ENCODE results near the gene SFT2D3.

The SFT2D3 gene

DNA sequence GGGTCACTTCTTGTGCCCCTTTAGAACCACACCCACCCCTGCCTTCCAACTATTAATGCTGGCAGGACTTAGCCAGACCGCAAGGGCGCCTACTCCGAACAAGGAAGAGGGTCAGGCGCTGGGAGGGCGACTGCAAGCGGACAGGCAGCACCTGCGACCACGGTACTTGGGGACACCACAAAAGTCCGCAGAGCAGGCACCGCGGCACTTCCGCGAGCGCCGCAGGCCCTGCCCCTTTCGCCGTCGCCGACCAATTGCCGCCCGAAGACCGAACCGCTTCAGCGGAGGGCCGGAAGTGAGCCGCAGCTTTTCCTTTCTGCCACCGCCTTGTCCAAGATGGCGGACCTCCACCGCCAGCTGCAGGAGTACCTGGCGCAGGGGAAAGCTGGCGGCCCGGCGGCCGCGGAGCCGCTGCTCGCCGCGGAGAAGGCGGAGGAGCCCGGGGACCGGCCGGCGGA is at the start of gene SFT2D3:
TSS of gene SFT2D3 (plus strand) at position 305 of the 458 bp plus-strand sequence. CDS start at position 337, 32 bp downstream.
- H3K4me1 ChIP-seq (ENCODE audit: insufficient read depth, poor library complexity, severe bottlenecking) = peaks cover 11% of the 10 kb centered on the region
- no peaks in the 10 kb centered on the region for H3K9me3 ChIP-seq (ENCODE audit: severe bottlenecking)
- TF ChIP-seq CTCF (IDR thresholded peaks at IDR 0.05; ENCODE audit: poor library complexity, severe bottlenecking) = no peak
- DNase-seq (ENCODE audit: low spot score) = peak; percentile 85
- peak within 1 kb of the TSS; percentile 81 for H3K27ac ChIP-seq (ENCODE audit: poor library complexity, severe bottlenecking)
- peak within 1 kb of the TSS; percentile 83 for H3K4me3 ChIP-seq (ENCODE audit: severe bottlenecking)
- no peaks in the 10 kb centered on the region for H3K27me3 ChIP-seq (ENCODE audit: insufficient read depth, poor library complexity, severe bottlenecking)
- H3K36me3 ChIP-seq (ENCODE audit: low read depth) = peaks cover 20% of the 10 kb centered on the region
- peak; percentile 85 for ATAC-seq (ENCODE audit: low read depth)

DNA sequence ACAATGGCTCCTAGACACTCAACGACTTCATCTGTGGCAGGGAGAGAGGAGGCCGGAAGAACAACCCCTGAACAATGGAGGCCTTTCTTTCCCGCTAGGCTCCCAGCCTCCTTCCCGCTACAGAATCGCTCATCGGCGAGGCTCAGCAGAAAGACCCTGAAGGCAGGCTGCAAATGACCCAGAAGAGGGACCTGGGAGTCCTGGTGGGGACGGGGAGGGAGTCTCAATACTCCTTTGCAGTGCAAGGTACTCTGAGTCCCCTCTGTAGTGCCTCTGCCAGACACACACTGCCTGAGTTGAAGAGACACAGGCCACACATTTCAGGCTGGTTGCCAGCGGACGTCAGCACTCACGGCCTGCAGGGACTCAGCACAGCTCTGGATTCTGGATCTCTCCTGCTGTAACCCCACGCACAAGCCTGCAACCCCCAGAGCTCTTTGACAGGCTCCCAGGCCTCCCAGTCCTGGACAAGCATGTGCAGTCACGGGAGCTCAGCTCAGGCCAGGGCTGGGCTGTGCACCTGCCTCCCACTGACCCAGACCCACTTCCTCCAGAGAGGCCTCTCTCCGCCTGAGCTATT is 49.2 kb upstream of the SFT2D3 start:
- Histone ChIP-seq H3K4me3 (ENCODE audit: severe bottlenecking) (no peak overlapping the region), H3K36me3 (ENCODE audit: low read depth) (no peaks in the 10 kb centered on the region), H3K9me3 (ENCODE audit: severe bottlenecking) (no peaks in the 10 kb centered on the region), H3K27ac (ENCODE audit: poor library complexity, severe bottlenecking) (no peak overlapping the region), H3K4me1 (ENCODE audit: insufficient read depth, poor library complexity, severe bottlenecking) (peaks cover 4% of the 10 kb centered on the region), H3K27me3 (ENCODE audit: insufficient read depth, poor library complexity, severe bottlenecking) (no peaks in the 10 kb centered on the region)
- DNase-seq (ENCODE audit: low spot score) (no peak), ATAC-seq (ENCODE audit: low read depth) (no peak)
- TF ChIP-seq CTCF (IDR thresholded peaks at IDR 0.05; ENCODE audit: poor library complexity, severe bottlenecking) = no peak

- Histone ChIP-seq H3K9me3 (ENCODE audit: severe bottlenecking) (no peaks in the 10 kb centered on the region), H3K4me1 (ENCODE audit: insufficient read depth, poor library complexity, severe bottlenecking) (no peaks in the 10 kb centered on the region), H3K27me3 (ENCODE audit: insufficient read depth, poor library complexity, severe bottlenecking) (no peaks in the 10 kb centered on the region), H3K27ac (ENCODE audit: poor library complexity, severe bottlenecking) (no peak overlapping the region), H3K36me3 (ENCODE audit: low read depth) (no peaks in the 10 kb centered on the region), H3K4me3 (ENCODE audit: severe bottlenecking) (no peak overlapping the region)
- ATAC-seq (ENCODE audit: low read depth) (no peak), DNase-seq (ENCODE audit: low spot score) (no peak)
- TF ChIP-seq CTCF (IDR thresholded peaks at IDR 0.05; ENCODE audit: poor library complexity, severe bottlenecking) = no peak
Measured at GRCh38 chr2:127652786-127653357, 48.4 kb upstream of the SFT2D3 start.

- Histone ChIP-seq H3K27me3 (ENCODE audit: insufficient read depth, poor library complexity, severe bottlenecking) (no peaks in the 10 kb centered on the region), H3K4me3 (ENCODE audit: severe bottlenecking) (no peak overlapping the region), H3K27ac (ENCODE audit: poor library complexity, severe bottlenecking) (no peak overlapping the region), H3K36me3 (ENCODE audit: low read depth) (no peaks in the 10 kb centered on the region), H3K4me1 (ENCODE audit: insufficient read depth, poor library complexity, severe bottlenecking) (no peaks in the 10 kb centered on the region), H3K9me3 (ENCODE audit: severe bottlenecking) (no peaks in the 10 kb centered on the region)
- no peak for TF ChIP-seq CTCF (IDR thresholded peaks at IDR 0.05; ENCODE audit: poor library complexity, severe bottlenecking)
- ATAC-seq (ENCODE audit: low read depth) (no peak), DNase-seq (ENCODE audit: low spot score) (no peak)
Measured at GRCh38 chr2:127653421-127654083, 47.7 kb upstream of the SFT2D3 start.

All from RWPE2 (cell line).